ENCODE data around the gene TLK1.

DNA sequence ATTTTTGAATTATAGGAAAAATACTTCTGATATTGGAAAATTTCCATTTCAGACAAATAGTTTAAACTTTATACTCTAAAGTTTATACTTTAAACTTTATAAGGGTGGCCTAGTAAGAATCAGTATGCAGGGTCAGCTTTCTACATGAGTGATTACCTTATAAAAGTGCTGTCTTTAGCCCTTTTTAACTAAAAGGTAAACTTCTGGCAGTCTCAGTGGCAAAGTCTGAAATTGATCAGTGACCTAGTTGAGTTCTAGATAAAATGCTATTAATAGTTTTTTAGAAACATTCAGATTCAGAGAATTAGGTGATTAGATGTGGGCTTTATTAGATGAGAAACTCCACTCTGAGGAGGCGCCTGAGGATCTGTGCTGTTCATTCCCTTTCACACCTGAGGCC lies 216.1 kb downstream of the TLK1 start:
- TF ChIP-seq GABPA (IDR thresholded peaks at IDR 0.05; ENCODE audit: low read depth) = no peak
- TF ChIP-seq, protein P1, sequence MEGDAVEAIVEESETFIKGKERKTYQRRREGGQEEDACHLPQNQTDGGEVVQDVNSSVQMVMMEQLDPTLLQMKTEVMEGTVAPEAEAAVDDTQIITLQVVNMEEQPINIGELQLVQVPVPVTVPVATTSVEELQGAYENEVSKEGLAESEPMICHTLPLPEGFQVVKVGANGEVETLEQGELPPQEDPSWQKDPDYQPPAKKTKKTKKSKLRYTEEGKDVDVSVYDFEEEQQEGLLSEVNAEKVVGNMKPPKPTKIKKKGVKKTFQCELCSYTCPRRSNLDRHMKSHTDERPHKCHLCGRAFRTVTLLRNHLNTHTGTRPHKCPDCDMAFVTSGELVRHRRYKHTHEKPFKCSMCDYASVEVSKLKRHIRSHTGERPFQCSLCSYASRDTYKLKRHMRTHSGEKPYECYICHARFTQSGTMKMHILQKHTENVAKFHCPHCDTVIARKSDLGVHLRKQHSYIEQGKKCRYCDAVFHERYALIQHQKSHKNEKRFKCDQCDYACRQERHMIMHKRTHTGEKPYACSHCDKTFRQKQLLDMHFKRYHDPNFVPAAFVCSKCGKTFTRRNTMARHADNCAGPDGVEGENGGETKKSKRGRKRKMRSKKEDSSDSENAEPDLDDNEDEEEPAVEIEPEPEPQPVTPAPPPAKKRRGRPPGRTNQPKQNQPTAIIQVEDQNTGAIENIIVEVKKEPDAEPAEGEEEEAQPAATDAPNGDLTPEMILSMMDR (IDR thresholded peaks at IDR 0.05; ENCODE audit: insufficient read depth, low read length) = no peak
- TF ChIP-seq POLR2AphosphoS5 (IDR thresholded peaks at IDR 0.05; ENCODE audit: low read depth) = no peak
- TF ChIP-seq, protein P2, sequence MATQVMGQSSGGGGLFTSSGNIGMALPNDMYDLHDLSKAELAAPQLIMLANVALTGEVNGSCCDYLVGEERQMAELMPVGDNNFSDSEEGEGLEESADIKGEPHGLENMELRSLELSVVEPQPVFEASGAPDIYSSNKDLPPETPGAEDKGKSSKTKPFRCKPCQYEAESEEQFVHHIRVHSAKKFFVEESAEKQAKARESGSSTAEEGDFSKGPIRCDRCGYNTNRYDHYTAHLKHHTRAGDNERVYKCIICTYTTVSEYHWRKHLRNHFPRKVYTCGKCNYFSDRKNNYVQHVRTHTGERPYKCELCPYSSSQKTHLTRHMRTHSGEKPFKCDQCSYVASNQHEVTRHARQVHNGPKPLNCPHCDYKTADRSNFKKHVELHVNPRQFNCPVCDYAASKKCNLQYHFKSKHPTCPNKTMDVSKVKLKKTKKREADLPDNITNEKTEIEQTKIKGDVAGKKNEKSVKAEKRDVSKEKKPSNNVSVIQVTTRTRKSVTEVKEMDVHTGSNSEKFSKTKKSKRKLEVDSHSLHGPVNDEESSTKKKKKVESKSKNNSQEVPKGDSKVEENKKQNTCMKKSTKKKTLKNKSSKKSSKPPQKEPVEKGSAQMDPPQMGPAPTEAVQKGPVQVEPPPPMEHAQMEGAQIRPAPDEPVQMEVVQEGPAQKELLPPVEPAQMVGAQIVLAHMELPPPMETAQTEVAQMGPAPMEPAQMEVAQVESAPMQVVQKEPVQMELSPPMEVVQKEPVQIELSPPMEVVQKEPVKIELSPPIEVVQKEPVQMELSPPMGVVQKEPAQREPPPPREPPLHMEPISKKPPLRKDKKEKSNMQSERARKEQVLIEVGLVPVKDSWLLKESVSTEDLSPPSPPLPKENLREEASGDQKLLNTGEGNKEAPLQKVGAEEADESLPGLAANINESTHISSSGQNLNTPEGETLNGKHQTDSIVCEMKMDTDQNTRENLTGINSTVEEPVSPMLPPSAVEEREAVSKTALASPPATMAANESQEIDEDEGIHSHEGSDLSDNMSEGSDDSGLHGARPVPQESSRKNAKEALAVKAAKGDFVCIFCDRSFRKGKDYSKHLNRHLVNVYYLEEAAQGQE (IDR thresholded peaks at IDR 0.05; ENCODE audit: insufficient replicate concordance, low read depth) = no peak
- no peak for TF ChIP-seq SPI1 (IDR thresholded peaks at IDR 0.05; ENCODE audit: borderline replicate concordance, low read depth)

Data from HL-60 (cell line).